EH (cell line): ENCODE data around the gene ZNF546.
A peak's percentile ranks its signal among the peaks of the same experiment; 100 is the strongest.
"Not testable (repeated sequence)": the region's sequence is repeated elsewhere in the genome, so short reads cannot be mapped to it uniquely, and the experiment has no call there.

ENCODE experiments used
- DNase-seq: peaks from one replicate; pipeline ENCODE4 v3.0.0-alpha.2; 2015; ENCODE audit warnings: low read depth

Gene ZNF546

GRCh38 chr19:39996811-39997637, at the start of gene ZNF546:
Gene ZNF546, plus strand, starts transcription at chr19:39997060. Its CDS starts 1,267 bp downstream, at chr19:39998327.
- peak; percentile 92 for DNase-seq

- no peak for DNase-seq
Measured at GRCh38 chr19:39949026-39949747, 47.7 kb upstream of the ZNF546 start.

GRCh38 chr19:39951065-39951650, 45.7 kb upstream of the ZNF546 start:
- DNase-seq: no peak

- DNase-seq: peak; percentile 21
Measured at GRCh38 chr19:39951686-39952085, 45.2 kb upstream of the ZNF546 start.

- no peak for DNase-seq
Measured at GRCh38 chr19:39953915-39954314, 42.9 kb upstream of the ZNF546 start.

GRCh38 chr19:39957886-39958285, 39.0 kb upstream of the ZNF546 start:
- not testable (repeated sequence) for DNase-seq

- not testable (repeated sequence) for DNase-seq
Measured at GRCh38 chr19:39958942-39959341, 37.9 kb upstream of the ZNF546 start.

GRCh38 chr19:39959407-39959806, 37.5 kb upstream of the ZNF546 start:
- DNase-seq: not testable (repeated sequence)

GRCh38 chr19:39963898-39964297, 33.0 kb upstream of the ZNF546 start:
- DNase-seq: no peak

- DNase-seq: no peak
Measured at GRCh38 chr19:39966617-39967016, 30.2 kb upstream of the ZNF546 start.

- no peak for DNase-seq
Measured at GRCh38 chr19:39967561-39967960, 29.3 kb upstream of the ZNF546 start.

- no peak for DNase-seq
Measured at GRCh38 chr19:39968789-39969188, 28.1 kb upstream of the ZNF546 start.

- DNase-seq: no peak
Measured at GRCh38 chr19:39969266-39969665, 27.6 kb upstream of the ZNF546 start.

GRCh38 chr19:39969681-39970424, 27.0 kb upstream of the ZNF546 start:
- DNase-seq: no peak

GRCh38 chr19:39970425-39970674, 26.5 kb upstream of the ZNF546 start:
- DNase-seq: no peak

- DNase-seq: peak; percentile 99
Measured at GRCh38 chr19:39970675-39971379, 26.0 kb upstream of the ZNF546 start, which contains the start of gene PSMC4. Gene PSMC4, plus strand, starts transcription at chr19:39971165. Its CDS starts 38 bp downstream, at chr19:39971203.

GRCh38 chr19:39971380-39972035, 25.4 kb upstream of the ZNF546 start:
- DNase-seq: no peak

GRCh38 chr19:39974377-39975155, 22.3 kb upstream of the ZNF546 start:
- no peak for DNase-seq

- DNase-seq: no peak
Measured at GRCh38 chr19:39982883-39983282, 14.0 kb upstream of the ZNF546 start.

GRCh38 chr19:39983695-39984300, 13.1 kb upstream of the ZNF546 start:
- DNase-seq: no peak
